ENCODE measurements around the gene GAN.

The GAN gene, protein sequence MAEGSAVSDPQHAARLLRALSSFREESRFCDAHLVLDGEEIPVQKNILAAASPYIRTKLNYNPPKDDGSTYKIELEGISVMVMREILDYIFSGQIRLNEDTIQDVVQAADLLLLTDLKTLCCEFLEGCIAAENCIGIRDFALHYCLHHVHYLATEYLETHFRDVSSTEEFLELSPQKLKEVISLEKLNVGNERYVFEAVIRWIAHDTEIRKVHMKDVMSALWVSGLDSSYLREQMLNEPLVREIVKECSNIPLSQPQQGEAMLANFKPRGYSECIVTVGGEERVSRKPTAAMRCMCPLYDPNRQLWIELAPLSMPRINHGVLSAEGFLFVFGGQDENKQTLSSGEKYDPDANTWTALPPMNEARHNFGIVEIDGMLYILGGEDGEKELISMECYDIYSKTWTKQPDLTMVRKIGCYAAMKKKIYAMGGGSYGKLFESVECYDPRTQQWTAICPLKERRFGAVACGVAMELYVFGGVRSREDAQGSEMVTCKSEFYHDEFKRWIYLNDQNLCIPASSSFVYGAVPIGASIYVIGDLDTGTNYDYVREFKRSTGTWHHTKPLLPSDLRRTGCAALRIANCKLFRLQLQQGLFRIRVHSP

DNA sequence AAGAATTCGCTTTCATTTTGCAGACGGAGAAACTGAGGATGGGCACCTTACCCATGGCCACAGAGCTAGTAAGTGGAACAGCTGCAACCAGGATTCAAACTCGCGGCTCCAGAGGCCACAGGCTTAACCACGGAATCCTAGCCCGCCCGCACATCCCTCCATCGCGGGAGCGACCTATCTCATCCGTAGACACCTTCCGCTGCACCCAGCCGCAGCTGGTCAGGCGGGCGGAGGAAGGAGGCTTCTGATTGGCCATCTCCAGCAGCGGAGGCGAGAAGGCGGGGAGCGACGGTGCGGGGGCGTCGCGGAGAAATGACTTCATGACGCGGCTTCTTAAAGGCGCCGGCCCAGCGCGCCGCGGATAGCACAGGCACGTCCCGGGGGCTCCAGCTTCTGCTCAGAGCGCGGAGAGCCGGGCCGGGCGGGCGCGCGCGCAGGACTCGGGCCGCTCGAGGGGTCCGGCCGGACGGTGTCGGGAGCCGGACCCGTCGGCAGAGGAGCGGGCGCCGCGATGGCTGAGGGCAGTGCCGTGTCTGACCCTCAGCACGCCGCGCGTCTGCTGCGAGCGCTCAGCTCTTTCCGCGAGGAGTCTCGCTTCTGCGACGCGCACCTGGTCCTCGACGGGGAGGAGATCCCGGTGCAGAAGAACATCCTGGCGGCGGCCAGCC lies at the start of gene GAN:
TSS of gene GAN (plus strand) at position 360 of the 668 bp plus-strand sequence. CDS start at position 512, 152 bp downstream.
- peak; percentile 71 for DNase-seq

DNA sequence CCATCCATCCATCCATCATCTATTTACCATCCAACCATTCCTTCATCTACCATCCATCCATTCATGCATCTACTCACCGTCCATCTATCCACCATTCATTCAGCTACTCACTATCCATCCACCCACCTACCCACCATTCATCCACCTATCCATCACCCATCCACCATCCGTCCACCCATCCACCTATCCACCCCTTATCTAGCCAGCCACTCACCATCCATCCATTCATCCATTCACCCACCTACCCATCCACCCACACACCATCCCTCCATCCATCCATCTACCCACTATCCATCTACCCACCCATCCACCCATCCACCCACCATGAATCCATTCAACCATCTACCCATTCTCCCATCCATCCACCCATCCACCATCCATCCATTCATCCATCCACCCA lies 49.7 kb upstream of the GAN start:
- DNase-seq, result no peak

DNA sequence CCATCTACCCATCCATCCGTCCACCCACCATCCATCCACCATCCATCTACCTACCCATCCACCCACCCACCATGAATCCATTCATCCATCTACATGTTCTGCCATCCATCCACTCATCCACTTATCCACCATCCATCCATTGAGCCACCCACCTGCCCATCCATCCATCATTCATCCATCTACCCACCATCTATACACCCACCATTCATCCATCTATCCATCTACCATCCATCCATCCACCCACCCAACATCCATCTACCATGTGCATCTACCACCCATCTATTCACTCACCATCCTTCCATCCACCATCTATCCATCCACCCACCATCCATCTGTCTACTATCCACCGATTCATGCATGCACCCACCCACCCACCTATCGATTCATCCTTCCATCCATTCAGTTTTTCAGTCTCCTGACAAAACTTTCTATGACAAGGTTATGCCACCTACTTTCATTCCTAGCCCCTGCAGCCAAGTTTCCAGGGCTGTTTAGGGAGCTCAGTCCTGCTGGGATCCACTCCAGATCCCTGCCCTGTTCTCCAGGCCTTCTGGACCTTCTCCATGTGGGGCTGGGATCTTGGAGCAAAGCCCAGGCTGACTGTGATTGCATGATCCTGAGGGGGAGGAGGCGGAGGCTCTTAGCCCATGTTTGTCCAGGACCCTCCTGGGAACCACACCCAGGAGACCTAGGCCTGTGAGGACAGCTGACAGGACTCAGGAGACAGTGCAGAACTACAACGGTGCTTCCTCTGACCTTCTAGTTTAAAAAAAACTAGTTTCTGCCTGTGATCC lies 48.9 kb upstream of the GAN start:
- no peak for DNase-seq

DNA sequence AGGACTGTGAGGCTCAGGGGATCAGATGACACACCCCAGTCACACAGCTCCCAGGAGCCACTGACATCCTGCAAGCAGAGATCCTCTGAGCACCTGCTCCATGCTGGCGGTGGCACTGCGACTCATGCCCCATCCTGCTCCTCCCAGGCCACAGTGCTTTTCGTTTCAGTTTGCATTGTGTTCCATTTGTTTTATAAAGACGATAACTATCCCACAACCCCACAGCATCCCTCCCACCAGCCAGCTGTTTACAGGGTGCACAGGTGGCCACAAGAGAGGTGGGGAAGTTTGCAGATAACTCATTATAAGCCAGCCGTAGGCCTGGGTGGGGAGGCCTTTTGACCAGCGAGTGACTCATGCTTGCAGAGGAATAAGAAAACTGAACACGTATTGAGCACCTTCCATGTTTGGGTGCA lies 48.1 kb upstream of the GAN start:
- DNase-seq, result no peak

DNA sequence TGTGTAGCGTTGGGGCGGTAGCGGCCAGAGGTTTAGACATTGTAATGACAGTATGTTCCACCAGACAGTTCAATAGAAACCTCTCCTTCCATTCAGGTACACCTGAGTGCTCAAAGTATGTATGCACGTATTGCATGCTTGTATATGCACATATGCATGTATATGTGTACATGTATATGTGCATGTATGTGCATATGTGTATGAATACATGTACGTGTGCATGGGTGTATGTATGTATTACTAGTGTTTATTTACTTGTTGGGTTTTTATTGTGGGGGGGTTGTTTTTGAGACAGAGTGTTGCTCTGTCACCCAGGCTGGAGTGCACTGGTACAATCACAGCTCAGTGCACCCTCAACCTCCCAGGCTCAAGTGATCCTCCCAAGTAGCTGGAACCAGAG lies 46.3 kb upstream of the GAN start:
- no peak for DNase-seq

DNA sequence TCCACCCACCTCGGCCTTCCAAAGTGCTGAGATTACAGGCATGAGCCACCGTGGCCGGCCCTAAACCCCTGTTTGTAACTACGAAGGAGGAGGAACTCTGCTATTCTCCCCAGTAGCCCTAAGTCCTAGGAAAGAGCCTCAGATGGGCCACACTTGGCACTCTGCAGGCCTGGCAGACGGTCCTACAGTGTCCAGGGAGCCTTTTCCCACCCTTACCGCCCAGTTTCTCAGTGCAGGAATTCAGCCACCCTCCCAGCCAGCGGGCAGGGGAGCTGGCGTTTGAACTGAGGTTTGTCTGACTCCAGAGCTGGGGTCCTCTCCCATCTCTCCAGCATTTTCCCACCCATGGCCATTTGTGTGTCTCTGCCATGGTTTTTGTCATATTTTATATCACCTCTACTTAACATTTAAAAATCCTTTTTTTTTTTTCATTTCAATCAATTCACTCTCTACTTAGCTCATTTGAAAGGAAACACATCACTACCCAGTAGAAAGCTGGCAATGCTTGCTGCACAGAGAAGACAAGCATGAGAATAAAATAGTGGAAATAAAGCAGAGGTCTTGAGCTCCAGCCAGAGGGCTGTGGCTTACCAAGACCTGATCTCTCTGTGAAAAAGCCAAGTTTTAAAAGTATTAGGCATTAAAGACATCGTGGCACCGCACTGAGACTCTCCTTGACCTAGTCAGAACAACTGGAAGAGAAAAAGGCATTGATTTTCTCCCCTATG lies 41.4 kb upstream of the GAN start:
- no peak for DNase-seq

DNA sequence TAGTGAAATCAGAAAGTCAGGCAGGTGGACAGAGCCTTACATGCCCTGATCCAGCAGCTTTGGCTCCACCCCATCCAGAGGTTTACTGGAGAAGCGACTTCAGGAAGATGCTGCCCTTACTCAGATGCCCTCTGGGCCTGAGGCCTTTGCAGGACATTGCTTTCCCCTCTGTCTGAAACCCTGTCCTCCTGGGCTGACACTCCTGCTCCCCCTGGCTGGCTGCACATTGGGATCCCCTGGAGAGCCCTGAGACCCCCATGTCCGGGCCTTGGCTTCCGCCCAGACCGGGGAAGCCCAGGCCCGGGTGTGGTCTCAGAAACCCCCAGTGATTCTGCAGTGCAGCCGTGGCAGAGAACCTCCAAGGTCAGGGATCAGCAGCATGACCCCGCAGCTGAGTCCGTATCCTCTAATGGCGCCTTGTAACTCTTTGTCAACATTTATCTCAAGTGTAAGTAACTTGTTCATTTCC lies 39.7 kb upstream of the GAN start:
- no peak for DNase-seq

DNA sequence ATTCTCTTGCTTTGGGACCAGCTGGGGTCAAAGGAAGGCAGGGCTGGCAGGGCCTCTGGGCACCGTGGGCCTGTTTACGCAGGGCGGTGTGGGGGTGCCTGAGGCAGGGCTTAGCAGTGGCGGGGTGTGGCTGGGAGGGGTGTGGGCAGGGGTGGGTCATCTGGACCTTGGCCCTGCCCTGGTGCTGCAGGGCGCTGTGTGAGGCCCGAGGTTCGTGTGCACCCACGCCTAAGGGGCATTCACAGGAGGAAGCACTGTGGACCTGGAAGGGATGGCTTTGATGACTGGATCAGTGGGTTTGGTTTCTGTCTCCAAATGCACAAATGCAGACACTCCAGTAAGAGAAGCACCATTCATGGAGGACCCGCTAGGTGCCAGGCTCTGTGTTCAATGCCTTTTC lies 39.0 kb upstream of the GAN start:
- DNase-seq, result no peak

DNA sequence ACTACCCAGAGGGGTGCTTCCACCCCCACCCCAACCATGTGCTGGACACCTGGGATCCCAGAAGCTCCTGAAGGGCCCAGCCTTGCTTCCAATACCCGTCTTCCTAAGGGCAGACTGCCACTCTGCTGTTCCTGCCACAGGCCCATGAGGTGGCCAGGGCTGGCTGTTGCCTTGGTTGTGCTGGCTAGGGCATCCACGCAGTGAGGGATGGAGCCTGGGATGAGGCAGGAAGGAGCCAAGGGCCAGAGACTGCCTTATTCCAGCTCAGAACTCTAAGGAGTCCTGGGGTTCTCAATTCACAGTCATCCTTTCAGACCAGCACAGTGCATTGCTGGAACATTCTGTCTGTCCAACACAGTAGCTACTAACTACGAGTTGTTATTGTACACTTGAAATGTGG lies 38.4 kb upstream of the GAN start:
- no peak for DNase-seq

DNA sequence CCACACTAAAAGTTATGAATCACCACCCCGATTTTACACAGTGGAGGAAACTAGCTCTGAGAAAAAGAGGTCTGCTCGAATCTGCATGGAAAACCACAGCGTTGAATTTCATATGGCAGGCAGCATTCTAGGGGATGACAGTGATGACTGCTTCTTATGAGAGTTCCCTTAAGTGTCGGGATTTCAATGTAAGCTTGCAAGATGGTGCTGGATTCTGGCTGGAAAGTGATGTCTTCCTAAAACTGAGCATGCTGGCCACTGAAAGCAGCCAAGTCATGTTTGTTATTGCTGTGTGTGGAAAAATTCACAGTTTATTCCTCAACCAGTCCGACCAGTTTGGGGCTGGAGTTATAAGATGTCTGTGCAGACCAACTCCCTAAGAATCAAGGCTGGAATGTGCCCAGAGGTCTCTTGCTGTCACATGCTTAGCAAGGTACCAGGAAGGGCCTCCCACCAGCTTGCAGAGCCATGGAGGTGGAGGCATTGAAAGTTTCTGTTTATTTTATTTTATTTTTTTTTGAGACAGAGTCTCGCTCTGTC lies 37.2 kb upstream of the GAN start:
- no peak for DNase-seq

DNA sequence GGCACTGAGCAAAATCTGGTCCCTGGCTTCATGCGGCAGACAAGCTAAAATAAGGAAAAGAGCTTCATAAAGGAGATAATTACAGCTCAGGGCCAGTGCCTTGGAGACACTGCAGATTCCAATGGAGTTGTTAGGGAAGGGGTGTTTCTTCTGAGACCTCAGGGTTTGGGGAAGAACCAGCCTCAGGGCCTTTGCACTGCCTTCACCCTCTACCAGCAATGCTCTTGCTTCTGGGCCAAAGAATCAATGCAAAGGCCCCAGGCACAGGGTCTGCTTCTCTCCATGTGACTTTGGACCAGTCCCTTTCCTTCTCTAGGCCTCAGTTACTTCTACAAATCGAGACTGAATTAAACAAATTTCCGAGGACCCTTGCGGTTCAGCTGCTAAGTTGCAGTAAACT lies 36.2 kb upstream of the GAN start:
- DNase-seq, result no peak

DNA sequence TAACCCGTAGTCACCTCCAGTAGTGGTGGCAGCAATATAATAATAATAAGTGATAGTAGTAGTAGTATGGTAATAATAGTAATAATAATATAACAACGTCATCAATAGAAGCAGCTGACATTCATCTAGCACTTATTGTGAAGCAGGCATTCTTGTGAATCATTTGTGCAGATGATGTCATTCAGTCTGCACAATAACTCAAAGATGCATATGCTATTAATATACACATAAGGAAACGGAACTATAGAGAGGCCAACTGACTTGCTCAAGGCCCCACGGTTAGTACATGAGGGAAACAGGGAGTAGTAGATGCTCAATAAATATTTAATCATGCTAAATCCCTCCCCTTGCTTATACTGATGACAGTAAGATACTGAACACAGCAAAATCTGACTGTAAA lies 35.4 kb upstream of the GAN start:
- DNase-seq, result no peak

DNA sequence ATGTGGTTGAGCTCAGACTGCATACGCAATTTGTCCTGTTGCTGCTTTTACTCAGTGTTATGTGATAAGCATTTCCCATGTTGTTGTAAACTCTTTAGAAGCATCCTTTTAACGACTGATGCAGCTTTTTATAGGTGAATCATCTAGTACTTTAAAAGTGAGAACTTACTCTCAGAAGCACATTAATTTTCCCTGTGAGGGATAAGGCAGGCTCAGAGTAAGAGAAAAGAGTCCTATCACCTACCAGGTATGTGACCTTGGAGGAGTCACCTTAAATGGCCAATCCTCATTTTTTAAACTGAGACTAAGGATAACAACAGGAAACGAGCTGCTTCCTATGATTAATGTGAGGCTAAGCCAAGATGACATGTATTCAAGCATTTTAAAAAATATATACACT lies 34.4 kb upstream of the GAN start:
- DNase-seq, result no peak

DNA sequence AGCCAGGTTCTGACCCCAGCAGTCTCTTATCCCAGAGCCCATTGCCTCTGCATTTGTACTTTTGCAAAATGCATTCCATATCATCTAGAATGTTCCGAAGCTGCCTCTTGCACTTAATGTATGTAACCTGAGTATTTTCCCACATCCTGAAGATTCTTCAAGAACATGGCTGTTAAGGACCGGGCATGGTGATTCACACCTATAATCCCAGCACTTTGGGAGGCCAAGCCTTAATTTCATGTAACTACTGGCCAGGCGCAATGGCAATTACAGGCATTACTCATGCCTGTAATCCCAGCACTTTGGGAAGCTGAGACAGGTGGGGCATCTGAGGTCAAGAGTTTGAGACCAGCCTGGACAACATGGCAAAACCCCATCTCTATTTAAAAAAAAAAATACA lies 31.7 kb upstream of the GAN start:
- no peak for DNase-seq

DNA sequence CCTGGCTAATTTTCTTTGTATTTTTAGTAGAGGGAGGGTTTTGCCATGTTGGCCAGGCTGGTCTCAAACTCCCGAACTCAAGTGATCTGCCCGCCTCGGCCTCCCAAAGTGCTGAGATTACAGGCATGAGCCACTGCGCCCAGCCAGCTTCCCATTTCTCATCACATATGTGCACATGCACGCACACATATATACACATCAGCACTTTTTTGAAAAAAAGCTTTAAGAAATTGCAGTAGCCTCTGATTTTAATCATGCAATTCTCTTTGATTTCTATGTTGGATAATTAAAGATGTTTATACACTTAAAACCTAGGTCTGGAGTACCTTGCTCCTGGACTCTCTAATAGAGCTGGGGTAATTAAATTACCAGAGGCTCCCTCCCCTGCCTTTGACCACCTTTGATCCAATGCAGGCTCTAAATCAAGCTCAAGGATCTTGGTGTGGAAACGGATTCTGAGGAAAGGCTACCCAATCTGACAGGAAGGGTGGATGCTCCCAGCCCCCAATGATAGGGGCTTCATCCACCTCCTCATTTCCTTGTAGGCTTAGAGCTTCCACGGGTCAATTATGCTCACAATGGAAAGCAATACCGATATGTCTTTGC lies 29.7 kb upstream of the GAN start:
- no peak for DNase-seq

DNA sequence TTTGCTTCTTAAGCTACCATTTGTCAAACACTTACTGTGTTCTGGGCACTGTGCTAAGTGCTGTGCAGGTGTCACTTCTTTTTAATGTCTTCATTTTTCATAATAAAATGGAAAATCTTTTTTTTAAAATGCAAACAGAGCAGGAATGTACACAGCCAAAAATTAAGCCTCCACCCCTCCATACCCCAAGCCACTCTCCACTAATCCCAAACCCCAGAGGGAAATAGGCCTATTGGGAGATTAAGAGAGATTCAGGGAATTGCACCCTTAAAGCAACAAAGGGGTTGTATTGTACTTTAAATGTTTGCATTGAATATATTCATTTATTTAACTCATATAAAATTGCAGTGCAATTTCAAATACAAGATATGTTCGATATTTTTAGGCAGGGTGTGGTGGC lies 28.6 kb upstream of the GAN start:
- no peak for DNase-seq

DNA sequence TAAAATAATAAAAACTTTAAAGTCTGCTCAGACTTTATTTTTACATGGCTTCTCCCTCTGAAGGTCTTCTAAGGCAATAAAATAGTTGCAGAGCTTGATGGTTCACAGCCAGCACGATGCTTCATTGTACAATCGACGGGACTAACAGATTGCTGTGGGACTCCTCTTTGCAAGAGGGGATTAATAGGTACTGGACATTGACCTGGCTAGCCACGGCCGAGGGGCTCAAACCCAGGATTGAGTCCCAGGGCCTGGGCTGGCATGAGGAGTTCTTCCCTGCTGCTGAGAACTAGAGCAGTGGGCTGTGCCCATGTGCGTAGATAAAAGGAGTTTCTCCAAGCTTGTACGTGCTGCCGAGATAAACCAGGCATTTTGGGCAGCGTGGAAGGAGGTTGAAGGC lies 23.6 kb upstream of the GAN start:
- DNase-seq, result no peak

DNA sequence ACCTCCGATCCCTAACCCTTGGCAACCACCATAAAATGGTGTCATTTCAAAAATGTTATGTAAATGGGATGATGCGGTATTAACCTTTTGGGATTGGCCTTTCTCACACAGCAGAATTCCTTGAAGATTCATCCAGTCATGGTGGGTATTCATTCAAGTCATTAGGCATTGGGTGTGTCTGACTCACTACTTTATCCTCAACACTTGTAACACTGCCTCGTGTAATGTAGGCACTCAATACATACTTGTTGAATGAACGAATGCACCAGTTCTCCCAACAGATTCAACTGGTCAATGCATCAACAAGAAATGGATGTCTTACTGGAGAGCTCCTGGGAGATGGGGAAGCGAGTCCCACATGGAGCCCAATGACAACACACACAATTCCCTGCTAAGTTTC lies 21.8 kb upstream of the GAN start:
- no peak for DNase-seq

DNA sequence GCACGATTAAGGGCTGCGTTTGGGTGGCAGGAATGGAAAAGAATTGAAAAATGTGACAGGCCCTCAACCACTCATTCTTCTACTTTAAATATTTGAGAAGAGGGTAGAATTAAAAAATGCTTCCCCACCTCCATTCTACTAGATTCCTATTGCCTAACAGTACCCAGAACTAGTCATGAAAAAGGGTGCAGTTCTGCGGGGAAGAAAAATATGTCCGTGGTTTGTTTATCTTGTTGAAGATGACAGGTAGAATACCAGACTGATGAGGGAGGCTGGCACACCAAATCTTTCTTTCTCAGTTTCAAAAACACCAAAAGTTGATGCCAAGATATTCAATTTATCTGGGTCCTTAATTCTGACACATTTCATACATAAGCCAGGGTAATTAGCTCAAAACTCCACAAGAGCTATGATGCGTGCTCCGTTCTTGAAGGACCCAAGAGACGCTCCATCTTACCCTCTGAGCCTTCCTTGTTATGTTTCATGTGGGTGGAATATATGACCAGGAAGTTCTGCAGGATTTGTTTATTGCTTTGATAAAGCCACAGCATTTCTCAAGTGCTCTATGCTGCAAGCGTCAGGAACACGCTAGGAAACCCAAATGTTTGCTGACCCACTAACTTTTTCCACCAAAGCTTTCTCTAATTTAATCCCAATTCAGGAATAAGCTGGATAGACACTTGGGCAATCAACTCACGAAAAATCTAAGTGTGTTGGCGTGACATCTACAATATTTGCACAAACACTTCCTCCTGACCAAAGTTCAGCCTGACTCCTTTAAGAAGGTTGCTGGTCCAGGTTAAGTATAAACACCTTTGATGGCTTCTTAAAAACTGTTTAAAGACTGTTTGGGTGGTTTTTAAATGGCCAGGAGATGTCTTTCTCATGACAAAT lies 20.6 kb upstream of the GAN start:
- DNase-seq, result no peak

DNA sequence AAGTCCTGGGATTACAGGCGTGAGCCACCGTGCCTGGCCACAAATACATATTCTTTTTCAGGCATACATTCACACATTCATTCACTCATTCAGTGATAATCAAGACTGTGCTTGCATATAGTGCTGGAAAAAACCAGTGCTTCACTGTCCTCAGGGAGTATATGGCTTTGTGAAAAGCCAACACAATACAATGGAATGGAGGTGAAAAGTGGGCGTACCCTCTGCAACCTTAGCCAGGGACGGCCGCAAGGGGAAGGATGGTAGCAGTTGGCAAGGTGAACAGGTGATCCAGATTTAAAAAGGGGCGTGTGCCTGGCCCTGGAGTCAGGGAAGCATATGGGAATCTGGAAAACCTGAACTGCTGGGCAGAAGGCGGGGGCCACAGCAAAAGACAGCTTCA lies 18.1 kb upstream of the GAN start:
- no peak for DNase-seq

DNA sequence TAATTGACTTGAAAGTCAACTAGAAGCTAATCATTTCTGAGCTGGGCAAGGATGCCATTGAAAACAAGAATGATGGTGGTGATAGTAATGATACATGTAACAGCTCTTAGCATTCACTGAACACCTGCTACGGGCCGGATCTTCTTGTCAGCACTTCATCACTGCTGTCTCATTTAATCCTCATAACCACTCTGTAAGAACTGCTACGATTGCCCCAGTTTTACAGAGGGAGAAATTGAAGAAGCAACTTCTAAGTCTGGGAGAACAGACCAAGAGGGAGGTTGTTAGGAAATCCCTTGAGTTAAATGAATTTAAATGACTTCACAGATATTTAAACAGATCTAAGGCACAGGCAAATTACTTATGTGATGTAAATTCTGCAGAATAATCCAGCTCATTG lies 7.0 kb upstream of the GAN start:
- DNase-seq, result no peak
